GM21737 (cell line): ENCODE measurements around the gene OSBP2.

ENCODE experiments used
- ATAC-seq: cut with Tn5 transposase; IDR thresholded peaks from one replicate; pipeline ENCODE4 v1.9.1; 2021; ENCODE audit warnings: mild to moderate bottlenecking, moderate library complexity; ENCODE audit not compliant: unreplicated experiment

Gene OSBP2, protein sequence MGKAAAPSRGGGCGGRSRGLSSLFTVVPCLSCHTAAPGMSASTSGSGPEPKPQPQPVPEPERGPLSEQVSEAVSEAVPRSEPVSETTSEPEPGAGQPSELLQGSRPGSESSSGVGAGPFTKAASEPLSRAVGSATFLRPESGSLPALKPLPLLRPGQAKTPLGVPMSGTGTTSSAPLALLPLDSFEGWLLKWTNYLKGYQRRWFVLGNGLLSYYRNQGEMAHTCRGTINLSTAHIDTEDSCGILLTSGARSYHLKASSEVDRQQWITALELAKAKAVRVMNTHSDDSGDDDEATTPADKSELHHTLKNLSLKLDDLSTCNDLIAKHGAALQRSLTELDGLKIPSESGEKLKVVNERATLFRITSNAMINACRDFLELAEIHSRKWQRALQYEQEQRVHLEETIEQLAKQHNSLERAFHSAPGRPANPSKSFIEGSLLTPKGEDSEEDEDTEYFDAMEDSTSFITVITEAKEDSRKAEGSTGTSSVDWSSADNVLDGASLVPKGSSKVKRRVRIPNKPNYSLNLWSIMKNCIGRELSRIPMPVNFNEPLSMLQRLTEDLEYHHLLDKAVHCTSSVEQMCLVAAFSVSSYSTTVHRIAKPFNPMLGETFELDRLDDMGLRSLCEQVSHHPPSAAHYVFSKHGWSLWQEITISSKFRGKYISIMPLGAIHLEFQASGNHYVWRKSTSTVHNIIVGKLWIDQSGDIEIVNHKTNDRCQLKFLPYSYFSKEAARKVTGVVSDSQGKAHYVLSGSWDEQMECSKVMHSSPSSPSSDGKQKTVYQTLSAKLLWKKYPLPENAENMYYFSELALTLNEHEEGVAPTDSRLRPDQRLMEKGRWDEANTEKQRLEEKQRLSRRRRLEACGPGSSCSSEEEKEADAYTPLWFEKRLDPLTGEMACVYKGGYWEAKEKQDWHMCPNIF

DNA sequence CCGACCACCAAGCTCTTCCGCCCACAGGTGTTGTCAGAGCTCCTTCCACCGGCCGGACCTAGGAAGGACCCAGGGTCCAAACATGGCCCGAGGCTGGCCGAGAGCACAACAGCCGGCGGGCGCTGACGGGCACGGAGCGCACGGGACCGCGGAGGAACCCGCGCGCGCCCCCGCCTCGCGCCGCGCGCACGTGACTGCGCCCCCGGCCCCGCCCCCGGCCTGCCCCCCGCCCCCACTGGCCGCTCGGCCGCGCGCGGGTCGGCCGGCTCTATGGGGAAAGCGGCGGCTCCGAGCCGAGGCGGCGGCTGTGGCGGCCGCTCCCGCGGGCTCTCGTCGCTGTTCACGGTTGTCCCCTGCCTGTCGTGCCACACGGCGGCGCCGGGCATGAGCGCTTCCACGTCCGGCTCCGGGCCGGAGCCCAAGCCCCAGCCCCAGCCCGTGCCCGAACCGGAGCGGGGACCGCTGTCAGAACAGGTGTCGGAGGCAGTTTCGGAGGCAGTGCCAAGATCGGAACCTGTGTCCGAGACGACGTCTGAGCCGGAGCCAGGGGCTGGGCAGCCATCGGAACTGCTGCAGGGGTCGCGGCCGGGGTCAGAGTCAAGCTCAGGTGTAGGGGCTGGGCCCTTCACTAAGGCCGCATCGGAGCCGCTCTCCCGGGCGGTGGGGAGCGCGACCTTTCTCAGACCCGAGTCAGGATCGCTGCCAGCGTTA lies at the start of gene OSBP2:
OSBP2 (plus strand) TSS at position 235 of the 711 bp plus-strand sequence; CDS start at position 271, 36 bp downstream.
- no peak for ATAC-seq

DNA sequence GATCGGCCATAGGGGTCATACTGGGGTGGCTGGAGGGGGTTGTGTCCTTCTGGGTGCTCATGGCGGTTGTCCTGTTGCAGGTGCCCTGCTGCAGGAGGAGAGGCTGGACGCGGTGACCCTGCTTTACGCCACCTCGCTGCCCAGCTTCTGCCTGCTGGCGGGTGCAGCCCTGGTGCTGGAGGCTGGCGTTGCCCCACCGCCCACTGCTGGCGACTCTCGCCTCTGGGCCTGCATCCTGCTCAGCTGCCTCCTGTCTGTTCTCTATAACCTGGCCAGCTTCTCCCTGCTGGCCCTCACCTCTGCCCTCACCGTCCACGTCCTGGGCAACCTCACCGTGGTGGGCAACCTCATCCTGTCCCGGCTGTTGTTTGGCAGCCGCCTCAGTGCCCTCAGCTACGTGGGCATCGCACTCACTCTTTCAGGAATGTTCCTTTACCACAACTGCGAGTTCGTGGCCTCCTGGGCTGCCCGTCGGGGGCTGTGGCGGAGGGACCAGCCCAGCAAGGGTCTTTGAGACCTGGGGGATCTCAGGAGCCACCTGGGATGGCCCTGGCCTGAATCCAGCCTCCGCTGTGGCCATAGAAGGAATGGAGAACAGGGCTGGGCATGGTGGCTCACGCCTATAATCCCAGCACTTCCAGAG lies 48.0 kb upstream of the OSBP2 start:
- ATAC-seq, result no peak

DNA sequence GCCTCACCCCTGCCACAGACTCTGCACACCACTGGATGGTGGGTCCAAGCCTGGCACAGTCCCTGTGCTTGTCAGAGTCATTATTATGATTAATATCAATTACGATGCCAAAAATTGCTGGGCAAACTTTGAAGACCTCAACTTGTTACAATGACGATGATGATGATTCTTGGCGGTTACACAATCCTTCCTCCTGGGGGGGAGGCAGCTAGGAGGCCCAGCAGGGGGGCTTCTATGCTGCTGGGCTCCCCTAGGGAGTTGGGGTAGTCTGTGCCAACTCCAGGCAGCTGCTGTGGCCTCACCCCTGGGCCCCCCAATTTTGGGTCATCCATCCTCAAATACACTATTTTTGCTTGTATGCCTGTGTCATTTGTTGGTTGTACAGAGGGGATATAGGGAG lies 47.1 kb upstream of the OSBP2 start:
- no peak for ATAC-seq

DNA sequence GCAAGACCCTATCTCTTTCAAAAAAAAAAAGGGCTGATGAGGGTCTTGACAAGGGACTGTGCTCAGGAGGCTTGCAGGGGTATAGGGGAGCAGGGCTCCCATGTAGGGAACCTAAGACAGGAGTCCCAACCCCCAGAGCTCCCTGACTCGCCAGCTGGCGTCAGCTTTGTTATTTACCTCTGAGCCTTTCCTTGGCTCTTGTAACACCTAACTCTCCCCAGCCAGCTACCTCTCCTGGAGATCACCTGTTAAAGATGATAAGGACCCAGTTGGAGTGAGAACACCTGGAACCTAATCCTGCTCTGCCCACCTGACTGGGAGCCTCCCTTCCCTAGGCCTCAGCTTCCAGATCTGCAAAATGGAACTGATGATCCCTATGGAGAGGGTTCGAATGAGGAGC lies 45.8 kb upstream of the OSBP2 start:
- no peak for ATAC-seq

DNA sequence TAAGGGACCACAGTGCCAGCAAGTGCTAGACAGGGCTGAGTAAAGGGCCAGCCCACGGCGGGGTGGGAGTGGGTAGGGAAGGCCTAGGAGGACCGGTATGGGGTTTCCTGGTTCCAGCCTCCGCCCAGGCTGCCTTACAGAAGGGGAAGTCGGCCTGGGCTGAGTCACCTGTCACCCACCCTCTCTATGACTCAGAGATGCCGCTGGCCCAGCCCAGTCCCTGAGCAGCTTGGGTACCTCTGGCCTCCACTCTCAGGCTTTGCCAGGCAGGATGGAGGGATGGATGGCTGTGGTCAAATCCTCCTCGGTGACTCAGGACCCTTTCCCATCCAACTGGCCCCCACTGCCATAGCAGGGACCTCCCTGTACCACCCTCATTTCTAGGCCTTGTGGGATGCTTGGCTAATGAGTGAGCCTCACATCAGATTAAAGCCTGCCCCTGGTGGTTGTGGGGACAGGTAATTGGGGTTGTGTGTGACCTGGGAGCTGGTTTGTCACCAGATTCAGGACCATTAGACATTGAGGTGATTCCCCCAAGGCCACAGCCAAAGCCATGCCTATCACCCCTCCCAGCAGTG lies 45.2 kb upstream of the OSBP2 start:
- no peak for ATAC-seq

DNA sequence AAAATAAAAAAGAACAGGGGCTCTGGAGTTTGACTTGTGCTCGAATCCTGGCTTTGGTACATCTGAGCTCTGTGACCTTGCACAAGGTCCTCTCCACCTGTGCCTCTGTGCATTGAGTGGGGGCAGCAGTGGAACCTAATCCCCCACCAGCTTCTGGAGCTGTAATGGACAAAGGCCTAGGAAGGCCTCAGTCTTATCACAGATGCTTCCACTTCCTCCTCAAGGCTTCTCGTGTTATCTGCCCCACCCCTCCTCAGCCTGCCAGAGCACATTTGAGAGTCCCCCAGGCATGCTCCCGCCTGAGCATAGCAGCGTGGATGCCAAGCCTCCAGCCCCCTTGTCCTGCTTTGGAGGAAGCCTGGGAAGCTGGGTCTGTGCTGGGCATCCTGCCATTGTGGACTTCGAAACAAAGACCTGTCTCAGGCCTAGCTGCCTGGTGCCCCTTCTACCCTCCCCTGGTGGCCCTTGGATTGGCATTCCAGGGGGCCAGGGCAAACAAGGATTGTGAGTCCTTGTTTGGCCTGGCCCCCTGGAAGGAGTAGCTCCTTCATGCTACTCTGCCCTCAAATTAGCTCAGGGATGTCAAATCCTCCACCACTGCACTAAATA lies 44.1 kb upstream of the OSBP2 start:
- no peak for ATAC-seq

DNA sequence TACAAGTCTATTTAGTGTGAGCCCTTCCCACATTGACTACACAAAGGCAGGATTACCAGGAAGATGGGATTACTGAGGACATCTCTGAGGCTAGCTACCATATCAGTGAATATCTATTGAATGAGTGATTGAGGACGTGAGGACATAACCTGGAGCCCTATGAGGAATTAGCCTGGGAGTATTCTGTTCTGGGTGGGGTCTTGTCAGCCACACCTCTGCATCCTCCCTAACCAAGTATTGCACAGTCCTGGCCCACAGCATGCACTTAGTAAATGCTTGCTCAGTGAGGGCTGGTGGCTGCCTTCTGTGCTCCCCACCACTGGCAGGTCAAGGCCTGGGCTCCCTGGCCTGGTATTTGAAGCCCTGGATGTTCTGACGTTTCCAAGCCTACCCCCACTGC lies 41.8 kb upstream of the OSBP2 start:
- no peak for ATAC-seq

DNA sequence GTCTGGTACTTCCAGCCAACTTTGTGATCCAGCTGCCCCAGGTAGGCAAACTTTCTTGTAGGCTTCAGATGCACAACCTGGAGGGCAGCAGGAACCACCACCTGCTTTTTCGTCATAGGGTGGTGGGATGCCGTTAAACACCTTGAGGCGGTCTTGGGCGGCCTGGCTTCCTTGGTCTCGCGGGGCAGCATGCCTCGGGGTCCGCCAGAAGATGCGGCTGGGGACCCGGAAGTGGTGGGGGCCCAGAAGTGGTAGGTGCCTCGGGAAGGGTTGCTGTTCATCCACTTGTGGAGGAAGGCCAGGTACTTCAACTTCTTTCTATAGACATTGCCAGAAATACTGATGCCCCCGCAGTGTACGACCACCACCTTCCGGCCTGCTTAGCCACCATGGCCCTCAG lies 40.3 kb upstream of the OSBP2 start:
- no peak for ATAC-seq

DNA sequence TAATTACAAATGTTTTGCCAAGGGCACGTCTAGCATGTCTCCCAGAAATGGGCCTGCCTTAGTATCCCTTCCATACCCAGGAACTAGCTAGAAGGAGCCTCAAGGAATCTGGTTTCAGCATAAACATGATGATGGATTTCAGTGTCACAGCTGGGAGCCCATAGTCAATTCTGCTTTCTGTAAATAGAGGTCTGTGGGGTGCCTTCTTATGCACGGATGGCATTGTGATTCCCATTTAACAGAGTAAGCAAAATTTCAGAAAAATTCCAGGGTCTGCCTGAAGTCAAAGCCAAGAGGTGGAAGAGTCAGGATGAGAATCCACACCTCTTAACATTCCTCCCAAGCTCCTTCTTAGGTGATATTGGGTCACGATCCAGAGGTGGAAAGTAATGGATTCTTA lies 39.1 kb upstream of the OSBP2 start:
- ATAC-seq, result no peak

DNA sequence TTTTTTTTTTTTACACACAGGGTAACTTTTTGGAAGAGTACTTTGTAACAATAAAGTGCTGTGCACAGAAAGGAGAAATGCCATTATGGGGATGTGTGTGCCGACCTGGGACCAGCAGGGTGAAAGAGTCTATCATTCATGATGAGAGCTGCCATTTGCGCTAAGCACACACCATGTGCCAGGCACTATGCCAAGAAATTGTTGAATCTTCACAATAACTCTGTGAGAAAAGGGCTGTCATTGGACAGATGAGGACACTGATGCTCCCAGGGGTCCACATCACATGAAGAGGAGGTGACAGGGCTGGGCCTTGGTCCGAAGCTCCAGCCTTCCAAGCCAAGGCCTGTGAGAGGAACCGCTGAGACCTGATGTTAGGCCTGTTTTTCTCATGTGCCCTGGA lies 32.6 kb upstream of the OSBP2 start:
- ATAC-seq, result no peak

DNA sequence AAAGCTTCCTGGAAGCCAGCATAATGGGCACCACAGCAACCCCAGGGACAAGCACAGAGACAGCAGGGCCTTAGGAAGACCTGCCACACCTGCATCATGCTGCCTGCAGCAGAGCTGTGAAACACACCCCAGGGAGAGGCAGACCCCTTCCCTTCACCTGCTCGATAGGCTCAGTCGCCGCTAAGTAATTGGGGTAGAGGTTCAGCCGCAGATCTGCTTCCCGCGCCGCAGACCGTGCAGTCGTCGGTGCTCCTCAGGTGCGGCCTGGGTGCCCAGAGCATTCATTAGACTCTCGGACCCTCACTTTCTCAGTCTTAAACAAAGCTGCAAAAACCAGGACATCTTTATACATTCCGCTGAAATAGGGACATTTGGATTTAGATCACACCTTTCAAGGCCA lies 29.9 kb upstream of the OSBP2 start:
- no peak for ATAC-seq

DNA sequence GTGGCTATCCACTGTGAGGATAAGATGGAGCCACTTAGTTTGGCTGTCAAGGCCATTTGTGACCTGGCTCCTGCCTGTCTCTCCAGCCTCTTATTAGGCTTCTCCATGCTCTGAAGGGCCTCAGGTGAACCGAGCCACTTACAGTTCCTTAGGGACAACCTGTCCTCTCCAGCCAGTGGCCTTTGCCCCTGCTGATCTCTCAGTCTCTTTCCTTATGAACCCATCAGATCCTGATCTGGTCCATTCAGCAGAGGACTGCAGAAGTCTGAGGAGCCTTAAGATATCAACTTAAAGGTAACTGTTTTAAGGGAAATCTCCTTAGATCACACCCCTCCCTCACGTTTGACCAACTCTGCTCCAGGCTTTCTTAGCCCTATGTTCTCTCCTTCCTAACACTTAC lies 29.4 kb upstream of the OSBP2 start:
- ATAC-seq, result no peak

DNA sequence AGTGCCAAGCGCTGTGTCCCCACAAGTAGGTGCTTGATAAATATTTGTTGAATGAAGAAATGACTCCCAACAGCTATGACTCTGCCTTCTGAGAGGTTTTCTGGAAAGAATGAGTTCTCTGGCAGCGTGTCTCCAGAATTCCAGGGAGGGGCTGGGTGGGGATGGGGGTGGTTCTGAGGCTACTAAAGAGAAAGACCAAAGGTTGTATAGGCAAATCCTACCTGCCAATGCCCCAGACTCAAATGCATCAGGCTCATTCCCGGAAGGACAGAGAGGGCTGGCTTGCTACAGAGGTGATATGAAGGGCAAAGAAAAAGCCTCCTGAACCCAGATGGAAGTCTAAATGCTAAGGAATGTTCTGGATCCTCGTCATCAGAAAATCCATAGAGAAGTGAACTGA lies 28.9 kb upstream of the OSBP2 start:
- no peak for ATAC-seq

DNA sequence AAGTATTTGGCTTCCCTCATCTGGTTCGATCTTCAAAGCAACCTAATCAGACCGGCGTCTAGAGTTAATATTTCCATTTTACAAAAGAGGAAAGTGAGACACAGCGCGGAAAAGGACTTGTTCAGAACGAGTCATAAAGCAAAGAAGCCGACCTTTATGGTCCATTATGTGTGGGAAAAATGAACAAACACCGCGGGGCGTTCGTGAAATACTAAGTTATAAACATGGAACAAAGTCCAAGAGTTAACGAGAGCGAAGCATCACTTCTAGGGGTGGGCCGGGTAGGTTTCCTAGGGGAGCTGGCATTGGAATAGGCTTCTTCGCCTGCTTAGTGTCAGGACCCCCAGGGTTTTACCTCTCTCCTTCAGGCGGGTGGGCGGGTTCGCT lies 27.6 kb upstream of the OSBP2 start:
- no peak for ATAC-seq

DNA sequence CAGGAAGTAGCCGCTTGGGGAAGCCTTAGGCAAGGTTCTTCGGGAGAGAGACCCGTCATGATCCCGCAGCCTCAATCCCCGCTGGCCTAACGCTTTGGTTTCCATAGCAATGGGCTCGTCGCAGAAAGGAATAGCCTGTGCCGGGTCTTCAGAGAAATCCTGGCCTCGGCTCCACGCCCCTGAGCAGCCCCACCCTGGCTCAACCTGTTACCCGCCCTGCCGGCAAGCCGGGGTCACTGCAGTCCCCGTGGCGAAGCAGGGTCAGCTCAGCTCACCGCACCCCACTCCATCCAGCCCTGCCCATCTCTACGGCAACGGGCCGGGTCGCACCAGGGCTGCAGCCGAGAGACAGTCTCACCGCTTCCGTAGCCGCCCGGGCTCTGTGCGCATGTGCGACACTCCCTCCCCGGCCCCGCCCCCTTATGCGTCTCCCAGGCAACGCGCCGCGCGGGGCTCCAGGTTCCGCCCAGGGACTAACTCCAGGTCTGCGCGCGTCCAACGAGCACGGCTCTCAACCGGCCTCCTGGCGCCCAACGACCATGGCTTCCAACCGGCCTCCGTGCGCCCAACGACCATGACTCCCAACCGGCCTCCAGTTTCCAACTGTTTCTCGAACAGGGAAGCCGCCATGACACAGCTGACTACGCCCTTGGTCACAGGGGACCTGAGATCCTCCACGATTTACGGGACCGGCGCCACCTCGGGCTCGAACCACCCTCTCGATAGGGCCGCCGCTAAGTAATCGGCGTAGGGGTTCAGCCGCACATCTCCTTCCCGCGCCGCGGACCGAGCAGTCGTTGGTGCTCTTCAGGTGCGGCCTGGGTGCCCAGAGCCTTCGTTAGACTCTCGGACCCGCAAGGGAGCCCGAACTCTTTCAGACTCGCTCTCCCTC lies 26.9 kb upstream of the OSBP2 start, which contains the start of gene DUSP18:
DUSP18 (minus strand) TSS at position 382 of the 892 bp plus-strand sequence. CDS start 3,872 bp downstream, outside the sequence.
- ATAC-seq, result peak; percentile 82

DNA sequence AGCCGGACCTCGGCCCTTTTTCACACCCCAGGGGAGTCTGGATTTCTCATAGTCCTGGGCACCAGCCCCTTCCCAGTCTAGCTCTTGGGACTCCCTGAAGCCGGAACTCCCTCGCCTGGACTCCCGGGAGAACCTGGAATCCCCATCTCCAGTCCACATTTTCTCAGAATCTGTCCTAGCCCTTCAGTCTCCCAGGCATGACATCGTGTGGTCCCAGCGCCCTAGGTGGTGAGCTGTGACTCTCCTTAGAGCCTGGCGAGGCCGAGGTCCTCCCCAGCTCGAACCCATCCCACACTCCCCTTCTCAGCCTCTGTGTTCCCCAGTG lies 26.3 kb upstream of the OSBP2 start:
- ATAC-seq, result no peak

DNA sequence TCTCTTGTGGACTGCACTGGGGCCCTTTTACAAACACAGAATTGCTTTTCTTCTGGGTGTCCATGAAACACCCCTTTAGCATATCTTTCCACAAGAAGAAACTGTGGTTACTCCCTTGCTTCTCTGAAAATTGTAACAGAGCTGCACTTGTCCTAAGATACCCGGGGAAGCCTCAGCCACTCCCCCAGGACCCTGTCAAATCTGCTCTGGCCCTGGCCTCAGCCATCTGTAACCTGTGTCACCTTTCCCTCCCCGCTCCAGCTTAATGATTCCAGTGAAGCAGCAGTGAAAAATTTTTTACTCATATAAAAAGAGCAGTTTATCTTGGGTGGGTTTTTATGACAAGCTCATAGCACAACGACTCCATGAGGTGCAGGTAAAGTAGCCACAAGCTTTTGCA lies 23.6 kb upstream of the OSBP2 start:
- ATAC-seq, result no peak

DNA sequence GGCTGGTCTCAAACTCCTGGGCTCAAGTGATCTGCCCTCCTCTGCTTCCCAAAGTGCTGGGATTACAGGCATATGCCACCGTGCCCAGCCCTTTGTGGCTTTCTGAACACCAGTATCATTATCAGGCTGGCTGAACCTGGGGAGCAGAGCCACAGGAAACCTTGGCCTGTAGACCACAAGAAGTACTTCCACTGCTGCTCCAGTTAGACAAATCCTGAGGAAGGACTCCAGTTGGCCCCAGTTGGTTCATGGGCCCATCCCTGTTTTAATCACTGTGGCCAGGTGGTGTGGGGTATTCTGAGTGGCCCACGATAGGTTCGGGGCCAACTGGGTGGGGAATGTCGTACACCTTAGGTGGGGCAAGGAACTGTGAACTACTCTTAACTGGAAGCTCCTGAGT lies 21.5 kb upstream of the OSBP2 start:
- ATAC-seq, result no peak

DNA sequence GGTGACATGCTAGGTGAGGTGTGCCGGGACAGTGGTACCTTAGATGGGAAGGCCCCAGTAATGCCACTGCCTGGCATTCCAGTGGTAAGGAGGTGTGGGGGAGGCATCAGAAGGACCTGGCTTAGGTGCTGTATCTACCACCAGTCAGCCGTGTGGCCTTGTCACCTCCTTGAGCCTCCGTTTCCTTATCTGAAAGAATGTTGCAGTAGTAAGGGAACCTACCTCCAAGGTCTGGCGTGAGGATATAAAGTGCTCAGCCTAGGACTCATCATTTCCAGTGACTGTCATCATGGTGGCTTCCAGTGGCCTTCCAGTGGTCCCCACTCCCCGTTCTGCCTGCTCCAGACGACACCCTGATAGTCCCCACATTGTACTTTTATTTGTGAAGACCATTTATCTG lies 20.2 kb upstream of the OSBP2 start:
- no peak for ATAC-seq
